Hepatocyte (in vitro differentiated cells): ENCODE measurements around the gene LIN54. TPM values are rescaled to one million over a fixed set of nuclear protein-coding genes. Genes with fewer than 3 reads are reported as not detected.

ENCODE experiments used
- DNase-seq: peaks from one replicate; pipeline ENCODE4 v3.0.0-alpha.2; 2016; ENCODE audit warnings: low spot score
- H2AFZ ChIP-seq: fragments of 200-600 bp; sonication (generic); 2 replicates; pipeline ENCODE4 v1.6.0; 2016; ENCODE audit warnings: antibody characterized with exemption, mild to moderate bottlenecking
- H3K27ac ChIP-seq: fragments of 200-600 bp; sonication (generic); 2 replicates; pipeline ENCODE4 v1.5.1; 2016; ENCODE audit warnings: mild to moderate bottlenecking
- H3K27me3 ChIP-seq: fragments of 200-600 bp; sonication (generic); 2 replicates; pipeline ENCODE4 v1.6.1; 2016
- H3K36me3 ChIP-seq: fragments of 200-600 bp; sonication (generic); replicated peaks from 2 replicates; pipeline ENCODE4 v1.5.1; 2016; ENCODE audit warnings: low read depth; ENCODE audit not compliant: insufficient read depth
- H3K4me1 ChIP-seq: fragments of 200-600 bp; sonication (generic); 2 replicates; pipeline ENCODE4 v1.5.1; 2016; ENCODE audit warnings: mild to moderate bottlenecking, moderate library complexity; ENCODE audit not compliant: insufficient read depth
- H3K4me2 ChIP-seq: fragments of 200-600 bp; sonication (generic); 2 replicates; pipeline ENCODE4 v1.6.0; 2016
- H3K4me3 ChIP-seq: fragments of 200-600 bp; sonication (generic); 2 replicates; pipeline ENCODE4 v1.5.1; 2016; ENCODE audit warnings: mild to moderate bottlenecking
- H3K79me2 ChIP-seq: fragments of 200-600 bp; sonication (generic); 2 replicates; pipeline ENCODE4 v1.6.0; 2017; ENCODE audit warnings: mild to moderate bottlenecking
- H3K9me2 ChIP-seq: fragments of 200-600 bp; sonication (generic); replicated peaks from 2 replicates; pipeline ENCODE4 v1.6.0; 2017; ENCODE audit warnings: mild to moderate bottlenecking; ENCODE audit not compliant: insufficient read depth
- H3K9me3 ChIP-seq: fragments of 200-600 bp; sonication (generic); 2 replicates; pipeline ENCODE4 v1.5.1; 2016; ENCODE audit warnings: low read depth, mild to moderate bottlenecking
- H4K20me1 ChIP-seq: fragments of 200-600 bp; sonication (generic); 2 replicates; pipeline ENCODE4 v1.6.0; 2016; ENCODE audit warnings: mild to moderate bottlenecking; ENCODE audit not compliant: insufficient read depth, poor library complexity, severe bottlenecking
- CTCF ChIP-seq: fragments of 200-600 bp; sonication (generic); IDR thresholded peaks from 2 replicates; pipeline ENCODE4 v1.5.1; 2016; ENCODE audit warnings: antibody characterized with exemption, mild to moderate bottlenecking; ENCODE audit not compliant: poor library complexity
- EZH2 ChIP-seq: fragments of 200-600 bp; sonication (generic); IDR thresholded peaks from 2 replicates; pipeline ENCODE4 v1.6.1; 2016; ENCODE audit warnings: antibody characterized with exemption, mild to moderate bottlenecking, borderline replicate concordance
- EZH2phosphoT487 ChIP-seq: fragments of 200-600 bp; sonication (generic); IDR thresholded peaks from one replicate; pipeline ENCODE4 v1.6.1; 2018; ENCODE audit warnings: antibody characterized with exemption, mild to moderate bottlenecking, low read depth, moderate library complexity; ENCODE audit not compliant: unreplicated experiment, severe bottlenecking
- WGBS: methylation state at CpG from one replicate; pipeline ENCODE4 v1.1.6; 2016; ENCODE audit warnings: low lambda C conversion rate; ENCODE audit errors: missing lambda C conversion rate; 5-methylcytosine and 5-hydroxymethylcytosine counted together
- polyA plus RNA-seq: library from polyadenylated mRNA; unstranded; fragments of >200 nt; fragmentation: Nextera tagmentation; extraction: Ambion mirVana; gene quantifications from 2 replicates; pipeline ENCODE4 v1.2.1, GENCODE V29; 2016
- total RNA-seq: library from RNA; depleted of rRNA; stranded (reverse); fragments of >200 nt; gene quantifications from 2 replicates; pipeline ENCODE4 v1.2.3, GENCODE V29; 2014

The LIN54 gene
- total and polyA plus RNA-seq, 2 experiments from 2014 or later, result 2.7 to 19.8 TPM

- Histone ChIP-seq H3K36me3 (no peaks in the 10 kb centered on the region), H3K79me2 (peaks cover 67% of the 10 kb centered on the region), H3K4me1 (peaks cover 14% of the 10 kb centered on the region), H3K9me3 (no peaks in the 10 kb centered on the region), H3K9me2 (no peaks in the 10 kb centered on the region), H4K20me1 (peaks cover 10% of the 10 kb centered on the region), H3K27ac (peak overlapping the region; percentile 21), H3K27me3 (no peaks in the 10 kb centered on the region), H3K4me2 (peak overlapping the region; percentile 17), H2AFZ (no peak overlapping the region), H3K4me3 (no peak overlapping the region)
- TF ChIP-seq CTCF, result no peak
- TF ChIP-seq EZH2, result no peak
- no peak for TF ChIP-seq EZH2phosphoT487
- peak; percentile 10 for DNase-seq
- WGBS, result 47% methylated on average over 3 of the region's 3 CpGs
Measured at GRCh38 chr4:82893942-82894341, 116.7 kb downstream of the LIN54 start.

GRCh38 chr4:82892467-82892802, 118.2 kb downstream of the LIN54 start:
- no peak for DNase-seq
- peak overlapping the region; percentile 80 for H3K4me2 ChIP-seq
- H3K36me3 ChIP-seq, result no peaks in the 10 kb centered on the region
- H3K4me1 ChIP-seq, result peaks cover 10% of the 10 kb centered on the region
- no peaks in the 10 kb centered on the region for H3K9me2 ChIP-seq
- TF ChIP-seq EZH2phosphoT487 (no peak), CTCF (no peak), EZH2 (no peak)
- no peak overlapping the region for H2AFZ ChIP-seq
- H3K27me3 ChIP-seq, result no peaks in the 10 kb centered on the region
- H3K27ac ChIP-seq, result peak overlapping the region; percentile 99
- H3K4me3 ChIP-seq, result no peak overlapping the region
- peaks cover 18% of the 10 kb centered on the region for H4K20me1 ChIP-seq
- 71% methylated on average over 1 of the region's 1 CpG for WGBS
- no peaks in the 10 kb centered on the region for H3K9me3 ChIP-seq
- H3K79me2 ChIP-seq, result peaks cover 67% of the 10 kb centered on the region

- H2AFZ ChIP-seq, result peak overlapping the region; percentile 75
- H3K4me1 ChIP-seq, result peaks cover 14% of the 10 kb centered on the region
- H3K27ac ChIP-seq, result peak overlapping the region; percentile 99
- peak; percentile 19 for DNase-seq
- no peaks in the 10 kb centered on the region for H3K36me3 ChIP-seq
- H3K4me3 ChIP-seq, result peak overlapping the region; percentile 64
- 23% methylated on average over 7 of the region's 7 CpGs for WGBS
- peak overlapping the region; percentile 80 for H3K4me2 ChIP-seq
- TF ChIP-seq CTCF (no peak), EZH2phosphoT487 (no peak), EZH2 (no peak)
- no peaks in the 10 kb centered on the region for H3K9me3 ChIP-seq
- no peaks in the 10 kb centered on the region for H3K9me2 ChIP-seq
- peaks cover 67% of the 10 kb centered on the region for H3K79me2 ChIP-seq
- peaks cover 24% of the 10 kb centered on the region for H4K20me1 ChIP-seq
- no peaks in the 10 kb centered on the region for H3K27me3 ChIP-seq
Measured at GRCh38 chr4:82891707-82892466, 118.7 kb downstream of the LIN54 start.
